Stimulated activated CD4-positive, alpha-beta T cell treated with anti-CD3 and anti-CD28 coated beads, Interleukin-15, amount 100 ng/mL, for 1 hour (primary cell): ENCODE measurements around the gene CD36.

Experiments used
- DNase-seq, 2 donors: peaks; one replicate each; pipeline ENCODE4 v3.0.0-alpha.2; 2020; ENCODE audit warnings: low read depth in 1 of 2, low spot score in 1 of 2

The CD36 gene

DNA sequence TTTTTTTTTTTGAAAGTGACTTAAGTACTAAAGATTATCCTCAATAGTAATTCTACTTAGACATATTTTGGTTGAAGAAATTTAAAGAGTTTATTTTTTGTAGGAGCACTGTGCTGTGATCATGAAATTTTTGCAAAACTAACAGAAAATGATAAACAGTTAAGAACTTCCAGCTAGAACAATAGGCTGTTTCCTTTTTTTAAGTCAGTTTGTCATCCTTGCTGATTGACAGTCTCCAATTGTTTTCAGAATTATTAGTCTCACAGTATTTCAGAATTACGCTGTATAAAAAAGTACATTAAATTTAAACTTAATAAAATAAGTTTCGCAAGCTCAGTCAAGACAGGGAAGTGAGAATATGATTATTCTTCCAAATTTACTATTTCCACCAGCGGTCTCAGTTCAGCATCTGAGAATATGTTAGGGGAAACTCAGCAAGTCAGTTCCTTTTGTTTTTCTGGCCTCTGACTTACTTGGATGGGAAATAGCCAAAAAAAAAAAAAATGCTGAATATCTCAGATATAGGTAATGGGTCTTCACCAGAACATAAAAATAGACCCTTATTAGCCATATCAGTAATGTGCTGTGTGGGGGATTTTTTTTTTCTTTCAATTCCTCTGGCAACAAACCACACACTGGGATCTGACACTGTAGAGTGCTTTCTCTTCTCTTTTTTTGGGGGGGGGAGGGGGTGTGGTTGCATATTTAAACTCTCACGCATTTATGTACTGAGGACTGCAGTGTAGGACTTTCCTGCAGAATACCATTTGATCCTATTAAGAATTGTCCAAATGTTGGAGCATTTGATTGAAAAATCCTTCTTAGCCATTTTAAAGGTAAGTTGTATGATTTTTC is at the start of gene CD36:
Gene CD36, plus strand, starts transcription at position 732 of the 855 bp plus-strand sequence. CDS start 8,099 bp downstream, outside the sequence.
- no peak for DNase-seq

DNA sequence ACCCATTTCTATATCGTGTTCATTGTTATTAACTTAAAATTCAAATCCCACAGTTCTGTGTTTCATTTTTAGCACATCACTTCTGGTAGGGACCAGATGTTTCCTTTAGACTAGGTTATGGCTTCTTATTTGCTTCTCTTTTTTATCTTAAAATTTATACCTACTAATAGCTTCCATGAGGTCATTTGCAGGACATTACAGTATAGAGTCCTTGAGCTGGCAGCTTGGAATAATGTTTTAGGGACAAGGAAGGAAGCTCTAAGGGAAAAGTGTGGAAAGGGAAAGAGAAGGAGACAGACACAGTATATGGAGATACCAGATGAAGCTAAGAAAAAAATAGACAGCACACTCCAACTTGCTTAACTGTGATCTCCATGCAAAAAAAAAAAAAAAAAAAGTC is 48.8 kb upstream of the CD36 start:
- DNase-seq = no peak

DNA sequence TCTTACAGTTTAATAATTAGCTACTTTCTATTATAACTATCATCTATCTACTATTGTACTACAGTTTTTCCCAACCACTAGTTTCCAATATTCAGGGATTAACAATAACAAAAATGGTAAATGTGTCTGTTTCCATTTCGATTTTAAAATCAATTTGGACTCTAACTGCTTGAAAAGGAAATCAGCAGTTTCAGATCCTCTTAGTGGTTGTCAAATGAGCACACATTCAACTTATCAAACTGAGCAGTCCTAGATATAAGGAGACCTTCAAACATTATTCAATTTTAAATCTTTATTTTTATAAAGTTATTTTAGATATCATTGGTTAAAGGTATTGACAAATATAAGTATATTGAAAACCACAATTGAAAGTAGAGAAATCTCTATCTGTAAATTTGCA is 46.8 kb upstream of the CD36 start:
- no peak for DNase-seq

DNA sequence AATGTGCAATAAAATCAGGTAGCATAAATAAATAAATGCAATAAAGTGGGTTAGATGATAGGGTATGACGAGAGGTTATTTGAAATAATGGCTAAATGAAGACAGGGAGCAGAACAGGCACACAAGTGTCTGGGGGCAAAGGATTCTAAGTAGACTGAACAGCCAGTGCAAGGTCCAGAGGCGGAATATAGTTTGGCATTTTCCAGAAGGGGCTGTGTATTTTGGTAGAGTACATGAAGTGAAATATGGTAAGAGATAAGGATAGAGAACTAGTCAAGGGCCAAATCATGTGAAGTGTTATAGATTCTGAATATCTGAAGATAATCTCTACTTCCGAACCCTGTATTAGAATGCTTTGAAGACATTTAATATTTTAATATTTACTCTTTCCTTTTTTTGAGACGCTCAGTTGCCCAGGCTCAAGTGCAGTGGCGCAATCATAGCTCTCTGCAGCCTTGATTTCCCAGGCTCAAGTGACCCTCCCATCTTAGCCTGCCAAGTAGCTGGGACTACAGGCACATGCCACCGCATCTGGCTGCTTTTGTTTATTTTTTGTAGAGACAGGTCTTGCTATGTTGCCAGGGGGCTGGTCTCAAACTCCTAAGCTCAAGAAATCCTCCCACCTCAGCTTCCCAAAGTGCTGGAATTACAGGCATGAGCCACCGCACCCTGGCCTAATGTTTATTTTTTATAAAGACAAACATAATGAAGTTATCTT is 44.4 kb upstream of the CD36 start:
- no peak for DNase-seq

DNA sequence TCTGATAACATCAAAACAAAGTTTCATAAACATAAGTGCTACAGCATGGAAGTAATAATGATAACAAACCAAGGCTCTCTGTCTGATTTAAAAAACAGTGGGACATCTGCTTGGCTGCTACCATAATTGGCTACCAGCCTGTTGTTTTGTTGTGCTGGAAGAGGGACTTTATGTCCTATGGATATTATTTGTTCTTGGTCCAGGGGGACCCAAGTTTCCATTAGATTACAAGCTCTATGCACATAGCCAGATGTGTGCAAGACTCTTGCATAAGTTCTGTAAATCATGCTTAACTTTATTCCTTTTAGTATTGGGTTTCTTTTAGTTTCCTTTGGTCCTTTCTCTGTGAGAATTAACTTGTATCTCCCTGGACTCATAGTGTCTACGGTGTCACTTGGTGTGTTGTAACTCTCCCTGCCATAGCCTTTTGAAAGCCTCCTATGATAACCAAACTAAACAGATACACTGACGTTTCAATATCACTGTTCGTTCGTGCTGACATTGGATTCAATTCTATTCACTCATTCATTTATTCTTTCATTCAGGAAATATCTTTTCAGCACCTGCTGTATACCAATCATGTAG is 41.4 kb upstream of the CD36 start:
- no peak for DNase-seq

DNA sequence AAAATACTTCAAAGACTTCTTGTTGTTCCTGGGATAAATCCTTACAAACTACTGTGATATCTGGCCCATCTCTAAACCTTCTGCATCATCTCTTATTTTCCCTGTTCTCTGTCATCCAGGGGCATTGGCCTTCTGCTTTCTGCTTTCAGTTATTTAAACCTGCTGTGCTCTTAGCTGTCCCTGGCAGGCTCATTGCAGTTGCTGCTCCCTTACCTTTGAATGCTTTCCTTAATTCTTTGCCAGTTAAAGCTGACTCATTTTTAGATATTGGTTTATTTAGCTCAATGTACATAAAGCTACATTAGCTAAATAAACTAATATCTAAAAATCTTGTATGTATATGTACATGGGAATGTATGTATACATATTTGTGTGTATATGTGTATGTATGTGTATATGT is 40.6 kb upstream of the CD36 start:
- no peak for DNase-seq

DNA sequence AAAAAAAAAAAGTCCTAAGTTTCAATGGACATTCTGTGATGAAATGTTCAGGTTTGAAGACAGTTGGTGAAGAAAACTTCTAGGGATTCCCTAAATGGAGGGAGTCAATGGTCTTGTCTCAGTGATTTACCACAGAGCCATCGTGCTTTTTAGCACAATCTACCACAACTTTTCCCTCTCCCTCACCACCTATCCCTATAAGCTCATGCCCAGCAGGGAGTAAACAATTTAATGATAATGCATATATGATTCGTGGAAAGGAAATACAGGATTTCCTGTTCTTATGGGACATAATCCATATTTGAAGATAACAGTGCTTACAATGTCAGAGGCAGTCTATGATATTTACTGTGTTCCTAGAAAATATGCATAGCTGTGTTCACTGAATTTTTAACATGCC is 38.4 kb upstream of the CD36 start:
- no peak for DNase-seq

DNA sequence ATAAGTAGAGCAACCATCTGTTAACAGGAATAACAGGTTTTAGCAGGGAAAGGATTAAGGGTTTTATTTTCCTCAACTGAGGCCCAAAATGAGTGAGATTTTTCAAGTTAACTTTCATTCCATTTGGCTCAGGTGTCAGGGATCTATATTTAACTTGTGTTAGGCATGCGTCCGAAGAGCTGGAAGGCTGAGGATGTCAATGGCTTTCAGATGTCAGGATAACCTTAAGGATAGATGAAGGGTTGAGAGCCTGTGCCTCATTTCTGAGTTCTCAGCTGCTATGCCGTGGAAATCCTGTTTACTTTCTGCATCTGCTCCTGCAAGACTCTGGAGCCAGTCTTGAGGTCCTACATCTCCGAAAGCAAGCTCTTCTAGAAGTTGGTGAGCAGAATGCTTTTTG is 36.4 kb upstream of the CD36 start:
- DNase-seq = no peak

DNA sequence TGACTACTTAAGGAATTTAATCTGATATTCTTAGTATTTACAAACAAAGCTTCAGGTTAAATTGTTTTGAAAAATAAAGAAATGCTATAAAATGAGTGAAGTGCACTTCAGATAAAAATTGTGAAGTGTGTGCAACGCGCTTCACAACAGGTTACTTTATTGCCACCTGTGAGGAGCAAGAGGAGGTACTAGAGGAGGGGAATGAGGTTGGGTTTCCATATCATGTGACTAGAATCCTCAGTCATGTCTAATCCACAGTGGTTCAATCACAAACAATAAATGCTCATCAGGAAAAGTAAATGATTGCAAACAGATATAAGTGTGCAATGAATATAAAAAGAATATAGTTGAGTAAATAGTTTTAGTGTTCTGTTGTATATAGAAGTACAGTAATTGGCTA is 34.5 kb upstream of the CD36 start:
- DNase-seq = no peak

DNA sequence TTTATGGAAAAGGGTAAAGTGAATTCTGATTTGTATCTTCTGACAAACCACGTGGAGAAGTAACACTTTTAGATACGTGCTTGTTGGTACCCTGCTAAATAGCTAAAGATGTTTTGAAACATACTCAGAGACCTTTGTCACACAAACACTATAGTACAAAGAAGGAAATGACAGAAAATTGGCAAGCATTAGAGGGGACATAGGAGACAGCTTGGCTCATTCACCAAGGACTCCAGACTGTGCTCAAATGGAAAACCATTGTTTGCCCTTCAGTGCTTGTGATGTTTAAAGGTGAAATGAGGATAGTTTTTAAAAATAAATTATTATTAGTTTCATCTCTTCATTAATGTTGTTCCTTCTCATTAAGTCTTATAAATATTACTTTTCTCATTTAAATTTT is 34.0 kb upstream of the CD36 start:
- no peak for DNase-seq

DNA sequence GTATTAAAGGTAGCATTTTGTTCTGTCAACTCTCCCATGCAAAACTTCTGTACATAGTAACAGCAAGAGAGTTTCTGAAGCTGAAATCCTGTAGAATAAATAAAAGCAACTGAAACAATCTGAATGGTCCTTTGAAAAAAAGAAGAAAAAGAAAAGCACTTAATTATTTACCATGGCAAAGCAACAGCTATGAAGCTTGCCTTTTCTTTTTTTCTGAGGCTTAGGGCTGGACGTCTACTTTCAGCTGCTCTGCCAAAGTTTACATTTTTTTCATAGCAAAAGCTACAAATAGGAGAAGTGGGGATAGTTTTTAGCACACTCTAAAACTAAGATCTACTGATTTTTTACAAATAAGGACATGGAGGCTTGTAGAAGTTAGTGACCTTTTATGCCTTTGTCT is 31.3 kb upstream of the CD36 start:
- no peak for DNase-seq

DNA sequence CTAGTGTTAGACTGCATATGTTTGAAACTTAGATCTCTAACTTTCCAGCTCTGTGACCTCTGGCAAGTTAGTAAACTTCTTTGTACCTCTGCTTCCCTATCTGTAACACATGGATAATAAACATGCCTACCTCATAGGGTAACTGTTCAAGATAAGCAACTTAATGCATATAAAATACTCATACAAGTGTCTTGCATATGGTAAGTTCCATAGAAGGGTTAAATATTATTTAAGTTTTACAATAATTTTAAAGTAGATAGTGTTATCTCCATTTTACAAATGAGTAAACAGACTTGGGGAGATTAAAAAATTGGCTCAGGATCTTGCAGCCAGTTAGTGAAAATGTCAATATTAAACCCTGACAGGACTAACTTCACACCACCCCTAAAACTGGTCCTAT is 30.1 kb upstream of the CD36 start:
- no peak for DNase-seq

DNA sequence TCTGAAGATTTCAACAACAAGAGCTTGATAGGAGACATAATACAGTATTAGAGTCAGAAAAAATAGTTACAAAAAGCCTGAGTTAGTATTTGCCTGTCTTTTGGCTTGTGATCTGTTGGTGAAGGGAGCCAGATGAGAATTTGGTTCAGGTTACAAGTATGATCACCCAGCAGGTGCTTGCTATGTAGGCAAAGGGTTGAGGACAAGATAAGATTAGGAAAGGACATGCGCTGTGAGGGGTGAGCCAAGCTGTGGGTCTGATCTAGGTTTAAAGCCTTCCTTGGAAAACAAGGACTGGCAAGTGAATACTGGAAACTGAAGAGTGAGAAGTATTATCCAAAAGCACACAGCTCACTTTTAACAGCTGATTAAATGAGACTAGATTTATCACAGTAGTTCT is 28.7 kb upstream of the CD36 start:
- DNase-seq = no peak

DNA sequence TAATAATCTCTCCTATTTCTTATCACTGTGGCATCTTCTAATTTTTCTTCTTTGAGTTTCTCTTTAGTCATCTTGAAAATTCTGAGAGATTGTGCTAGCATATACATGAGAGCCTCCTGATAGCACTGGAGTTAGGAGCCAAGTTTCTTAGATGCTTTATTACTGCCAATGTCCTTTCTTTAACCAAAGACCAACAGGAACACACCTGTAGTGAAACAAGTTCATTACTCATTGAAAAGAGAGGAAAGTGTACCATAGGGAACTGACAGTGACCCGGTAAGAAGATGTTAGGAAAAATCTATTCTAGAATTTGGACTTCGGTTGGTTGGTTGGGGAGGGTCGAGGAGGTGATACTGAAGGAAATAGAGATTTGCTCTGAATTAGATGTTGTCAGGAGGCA is 27.1 kb upstream of the CD36 start:
- DNase-seq = no peak

DNA sequence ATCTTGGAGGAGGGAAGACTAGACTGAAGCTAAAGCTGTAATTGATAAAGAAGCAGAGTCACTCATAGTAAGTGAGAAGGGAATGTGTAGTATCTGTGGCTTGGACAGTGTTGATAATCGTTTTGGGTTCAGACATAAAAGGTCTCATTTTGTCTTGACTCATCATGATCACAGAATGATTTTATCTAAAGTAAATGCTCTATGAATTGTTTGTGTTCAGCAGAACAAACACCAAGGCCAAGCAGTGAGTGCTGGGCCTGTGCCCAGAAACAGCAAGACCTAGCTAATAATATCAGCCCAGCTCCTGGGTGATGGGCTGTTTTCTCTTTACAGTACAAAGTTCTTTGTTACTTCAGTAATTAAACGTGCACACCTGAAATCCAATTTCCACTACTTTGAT is 26.7 kb upstream of the CD36 start:
- DNase-seq = no peak

DNA sequence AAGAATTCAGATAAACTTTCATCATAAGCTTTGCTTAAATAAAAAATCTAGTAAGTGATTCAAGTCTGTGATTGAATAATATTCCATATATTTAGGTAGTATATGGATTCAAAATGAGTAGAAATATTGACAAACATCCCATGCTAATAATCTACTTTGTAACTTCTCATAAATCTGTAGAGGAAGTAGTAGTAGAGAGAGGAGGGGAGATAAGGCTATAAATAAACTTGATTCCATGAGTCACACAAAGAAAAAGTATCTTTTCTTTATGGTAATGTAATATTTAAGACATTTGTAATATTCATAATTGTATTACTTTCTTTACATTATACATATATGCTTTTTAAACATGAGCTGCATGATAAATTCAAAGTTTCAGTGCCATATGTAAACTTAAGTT is 25.6 kb upstream of the CD36 start:
- DNase-seq = no peak

DNA sequence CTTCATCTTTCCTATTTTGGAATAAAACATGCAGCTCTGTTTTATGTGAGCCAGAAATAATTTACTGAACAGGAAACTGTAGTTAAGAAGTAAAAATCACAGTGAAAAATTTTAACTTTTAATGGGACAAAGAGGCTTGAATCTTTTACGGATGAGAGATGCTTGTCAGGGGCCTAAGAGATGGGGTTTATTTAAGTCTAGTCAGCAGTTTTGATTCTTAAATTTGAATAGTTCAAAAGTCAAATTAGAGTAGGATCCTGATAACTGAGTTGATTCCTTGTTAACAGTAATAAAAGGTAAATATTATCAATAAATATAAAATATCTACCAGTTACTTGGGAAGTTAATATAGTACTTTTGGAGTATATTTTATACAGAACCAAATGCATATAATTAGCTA is 24.9 kb upstream of the CD36 start:
- DNase-seq = no peak

DNA sequence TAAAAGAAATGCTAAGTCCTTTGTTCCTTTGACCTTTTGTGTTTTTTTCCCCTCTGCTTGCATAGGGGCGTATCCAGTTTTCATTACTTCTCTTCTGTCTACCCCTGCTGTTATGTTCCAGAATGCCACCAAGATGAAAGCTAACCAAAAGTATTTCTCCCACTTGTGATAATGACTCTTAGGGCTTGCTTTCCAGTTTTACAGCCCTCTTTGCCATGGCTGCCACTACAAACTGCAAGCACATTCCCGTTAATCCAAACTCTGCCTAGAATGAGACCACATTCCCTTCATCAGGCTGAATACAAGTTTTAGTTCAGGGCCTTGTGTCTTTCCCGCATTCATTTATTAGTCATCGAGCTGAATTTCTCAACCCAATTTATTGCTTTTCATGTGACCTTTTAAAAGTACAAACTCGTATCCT is 23.6 kb upstream of the CD36 start:
- no peak for DNase-seq

DNA sequence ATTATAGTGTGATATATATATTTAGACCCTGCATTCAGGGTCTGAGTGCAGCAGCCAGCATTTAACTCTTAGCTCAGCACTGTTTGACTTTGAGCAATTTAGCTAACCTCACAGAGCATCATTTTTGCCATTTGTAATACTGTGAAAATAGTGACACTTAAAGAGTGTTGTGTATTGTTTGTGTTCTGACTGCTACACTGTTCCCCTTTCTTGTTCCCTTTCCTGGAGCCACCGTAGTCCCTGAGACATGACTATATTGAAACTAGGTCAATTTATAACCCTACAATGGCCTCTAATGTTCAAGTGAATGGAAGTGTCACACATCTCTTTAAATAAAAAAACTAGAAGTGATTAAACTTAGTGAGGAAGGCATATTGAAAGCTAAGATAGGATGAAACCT is 20.3 kb upstream of the CD36 start:
- no peak for DNase-seq

DNA sequence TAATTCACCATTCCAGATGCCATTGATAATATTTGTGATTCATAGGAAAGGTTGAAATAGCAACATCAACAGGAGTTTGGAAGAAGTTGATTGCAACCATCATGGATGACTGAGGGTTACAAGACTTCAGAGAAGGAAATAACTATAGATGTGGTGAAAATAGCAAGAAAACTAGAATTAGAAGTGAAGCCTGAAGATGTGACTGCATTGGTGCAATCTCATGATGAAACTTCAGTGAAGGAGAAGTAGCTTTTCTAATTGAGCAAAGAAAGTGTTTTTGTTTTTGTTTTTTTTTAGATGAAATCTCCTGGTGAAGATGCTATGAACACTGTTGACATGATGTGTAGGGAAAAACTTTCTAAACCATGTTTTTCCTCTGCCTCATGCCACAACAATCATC is 18.7 kb upstream of the CD36 start:
- DNase-seq = no peak

DNA sequence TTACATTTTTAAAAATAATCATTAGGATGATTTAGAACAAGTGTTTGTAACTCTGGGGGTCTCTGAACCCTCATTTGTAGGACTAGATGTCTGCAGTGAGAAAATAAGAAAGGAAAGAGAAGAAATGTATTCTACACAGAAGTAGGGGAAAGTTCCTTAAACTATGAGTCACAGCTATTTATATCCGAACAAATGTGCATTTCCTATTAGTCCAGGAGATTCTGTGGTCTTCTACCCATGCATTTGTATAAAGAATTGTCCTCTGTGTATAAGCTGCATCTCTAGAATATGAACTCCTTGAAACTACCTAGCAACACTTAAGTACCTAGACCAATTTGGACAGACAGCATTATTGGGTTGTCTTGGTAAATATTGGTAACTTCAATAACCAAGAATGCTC is 15.9 kb upstream of the CD36 start:
- no peak for DNase-seq

DNA sequence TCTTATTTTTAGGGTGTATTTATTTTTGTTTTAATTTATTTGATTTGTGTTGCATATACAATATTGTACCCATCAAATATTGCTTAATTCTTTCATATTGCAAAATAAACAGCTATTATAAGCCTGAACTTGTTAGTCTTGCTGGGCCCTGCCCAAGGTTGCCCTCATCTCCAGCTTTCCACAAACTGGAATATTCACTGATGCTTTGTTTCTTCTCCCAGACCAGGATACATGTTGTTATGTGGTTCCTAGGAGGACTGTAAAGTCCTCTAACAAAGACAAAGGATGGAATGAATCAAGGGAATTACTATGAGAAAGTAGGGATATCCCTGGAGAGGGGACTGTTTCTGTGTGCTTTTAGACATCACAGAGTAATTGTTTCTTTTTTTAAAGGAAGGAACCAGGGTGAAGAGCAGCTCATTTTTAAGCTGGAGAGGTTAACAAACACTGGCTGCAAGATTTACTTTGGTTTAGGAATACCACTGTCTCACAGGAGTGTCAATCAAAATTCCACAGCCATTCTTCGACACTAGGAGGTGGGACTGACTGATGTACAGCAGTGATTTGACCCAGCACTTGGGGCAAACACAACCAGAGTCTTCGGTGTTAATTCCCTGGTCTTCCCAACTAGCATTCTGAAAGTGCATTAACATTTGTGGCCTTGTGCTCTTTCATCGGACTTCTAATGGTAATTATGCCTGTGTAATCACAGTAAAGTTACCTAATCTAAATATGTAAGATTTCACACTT is 14.8 kb upstream of the CD36 start:
- DNase-seq = no peak
